Measurements from ENCODE around the gene IL31RA.
"Not testable (repeated sequence)": the region's sequence is repeated elsewhere in the genome, so short reads cannot be mapped to it uniquely, and the experiment has no call there.

The IL31RA gene

GRCh38 chr5:55850839-55851674 lies at the start of gene IL31RA:
TSS of gene IL31RA (plus strand) at chr5:55851357. CDS start at chr5:55851571, 214 bp downstream.
- peak; percentile 53 to 61 for DNase-seq (ENCODE audit: low read depth in 2 of 2)

- not testable (repeated sequence) for DNase-seq (ENCODE audit: low read depth in 2 of 2)
Measured at GRCh38 chr5:55808814-55809213, 42.3 kb upstream of the IL31RA start.

DNA sequence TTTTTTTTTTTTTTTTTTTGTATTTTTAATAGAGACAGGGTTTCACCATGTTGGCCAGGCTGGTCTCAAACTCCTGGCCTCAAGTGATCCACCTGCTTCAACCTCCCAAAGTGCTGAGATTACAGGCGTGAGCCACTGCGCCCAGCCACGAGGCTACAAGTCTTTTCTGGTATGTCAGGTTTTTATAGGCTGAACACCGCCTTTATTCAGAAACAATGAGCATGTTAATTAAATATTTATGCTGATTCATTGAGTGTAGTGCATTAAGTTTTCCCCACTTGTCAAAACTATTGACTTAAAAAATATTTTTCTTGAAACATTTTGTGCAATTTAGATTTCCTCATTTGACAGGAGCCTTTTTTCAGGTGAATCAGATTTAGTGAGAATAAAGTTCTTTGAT lies 35.2 kb upstream of the IL31RA start:
- DNase-seq (ENCODE audit: low read depth in 2 of 2), result not testable (repeated sequence)

GRCh38 chr5:55816342-55816741 lies 34.8 kb upstream of the IL31RA start:
- DNase-seq (ENCODE audit: low read depth in 2 of 2), result peak; percentile 86 to 89

- no peak for DNase-seq (ENCODE audit: low read depth in 2 of 2)
Measured at GRCh38 chr5:55817030-55817429, 34.1 kb upstream of the IL31RA start.

- no peak for DNase-seq (ENCODE audit: low read depth in 2 of 2)
Measured at GRCh38 chr5:55820488-55820887, 30.7 kb upstream of the IL31RA start.

DNA sequence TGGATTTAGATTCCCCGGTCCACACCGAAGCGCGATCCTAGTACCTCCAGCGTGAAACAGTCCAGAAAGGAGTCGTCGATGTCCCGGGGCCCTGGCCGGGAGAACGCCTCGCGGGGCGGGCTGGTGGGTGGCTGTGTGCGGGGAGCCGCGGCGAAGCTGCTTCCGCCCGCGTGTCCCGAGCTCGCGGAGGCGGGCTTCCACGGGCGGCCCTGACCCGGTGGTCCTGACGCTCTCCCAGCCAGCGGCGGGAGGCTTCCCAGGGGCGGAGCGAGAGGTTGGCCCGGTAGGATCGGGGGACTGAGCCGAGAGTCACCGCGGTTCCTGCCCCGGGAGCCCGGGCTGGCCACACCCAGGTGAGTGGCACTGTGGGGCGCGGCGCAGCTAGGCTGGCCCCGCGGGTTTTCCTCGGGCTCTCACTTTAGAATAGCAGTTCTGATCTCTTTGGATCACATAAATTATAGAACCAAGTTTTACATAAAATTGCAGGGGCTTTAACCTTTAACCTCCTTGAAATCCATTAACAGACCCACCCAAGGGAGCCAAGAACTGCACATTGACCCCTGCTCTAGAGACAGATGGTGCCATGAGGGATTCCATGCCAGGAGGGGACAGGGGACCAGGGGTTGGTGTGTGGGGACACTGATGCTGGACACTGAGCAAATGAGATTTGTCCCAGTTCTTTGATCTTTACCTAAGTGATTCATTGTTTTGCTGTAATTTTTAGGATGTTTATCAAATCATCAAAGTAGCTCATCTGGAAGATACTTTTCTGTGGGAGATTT lies 29.2 kb upstream of the IL31RA start:
- DNase-seq (ENCODE audit: low read depth in 2 of 2), result no peak

- no peak for DNase-seq (ENCODE audit: low read depth in 2 of 2)
Measured at GRCh38 chr5:55823151-55823796, 27.9 kb upstream of the IL31RA start.

DNA sequence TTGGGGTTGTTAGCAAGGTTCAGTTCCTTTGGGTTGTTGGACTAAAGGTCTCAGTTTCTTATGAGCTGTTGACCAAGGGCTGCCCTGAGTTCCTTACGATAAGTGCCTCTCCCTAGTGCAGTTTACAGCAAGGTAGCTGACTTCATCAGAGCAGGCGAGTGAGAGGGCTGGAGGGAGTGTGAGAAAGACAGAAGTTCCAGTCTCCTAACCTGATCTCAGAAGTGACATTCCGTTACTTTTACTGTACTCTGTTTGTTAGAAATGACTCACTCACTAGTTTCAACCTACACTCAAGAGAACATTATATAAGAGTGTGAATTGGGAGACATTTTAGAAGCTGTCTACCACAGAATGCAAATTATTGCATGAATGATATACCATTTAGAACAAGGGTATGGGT lies 21.2 kb upstream of the IL31RA start:
- no peak for DNase-seq (ENCODE audit: low read depth in 2 of 2)

- DNase-seq (ENCODE audit: low read depth in 2 of 2), result no peak
Measured at GRCh38 chr5:55832446-55832845, 18.7 kb upstream of the IL31RA start.

DNA sequence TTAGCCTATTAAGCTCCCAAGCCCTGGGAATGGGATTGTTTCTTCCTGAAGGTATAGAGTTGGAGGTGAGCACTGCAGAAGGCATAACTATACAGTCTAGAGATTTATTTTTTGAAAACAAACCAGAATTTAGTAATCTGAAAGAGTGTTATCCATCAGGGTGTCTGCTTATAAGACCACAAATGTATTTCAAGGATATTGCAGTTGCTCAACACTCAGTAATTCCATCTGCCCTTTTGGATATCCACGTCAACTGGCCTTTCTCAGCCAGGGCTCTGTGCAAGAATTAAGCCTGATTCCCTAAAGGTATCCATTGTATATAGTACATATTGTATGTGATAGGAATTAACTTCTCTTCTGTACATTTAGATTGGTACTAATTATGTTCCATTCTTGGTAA lies 15.0 kb upstream of the IL31RA start:
- no peak for DNase-seq (ENCODE audit: low read depth in 2 of 2)

DNA sequence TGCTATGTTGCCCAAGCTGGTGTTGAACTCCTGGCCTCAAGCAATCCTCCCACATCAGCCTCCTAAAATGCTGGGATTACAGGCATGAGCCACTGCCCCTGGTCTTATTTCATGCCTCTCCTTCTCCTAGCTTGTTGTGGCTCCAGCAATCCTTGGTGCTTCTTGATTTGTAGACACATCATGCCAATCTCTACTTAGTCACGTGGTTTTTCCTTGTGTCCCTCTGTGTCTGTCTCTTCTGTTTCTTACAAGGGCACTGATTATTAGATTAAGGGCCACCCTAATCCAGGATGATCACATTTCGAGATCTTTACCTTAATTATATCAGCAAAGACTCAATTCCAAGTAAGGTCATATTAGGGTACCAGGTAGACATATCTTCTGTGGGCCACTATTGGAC lies 9.2 kb upstream of the IL31RA start:
- no peak for DNase-seq (ENCODE audit: low read depth in 2 of 2)

DNA sequence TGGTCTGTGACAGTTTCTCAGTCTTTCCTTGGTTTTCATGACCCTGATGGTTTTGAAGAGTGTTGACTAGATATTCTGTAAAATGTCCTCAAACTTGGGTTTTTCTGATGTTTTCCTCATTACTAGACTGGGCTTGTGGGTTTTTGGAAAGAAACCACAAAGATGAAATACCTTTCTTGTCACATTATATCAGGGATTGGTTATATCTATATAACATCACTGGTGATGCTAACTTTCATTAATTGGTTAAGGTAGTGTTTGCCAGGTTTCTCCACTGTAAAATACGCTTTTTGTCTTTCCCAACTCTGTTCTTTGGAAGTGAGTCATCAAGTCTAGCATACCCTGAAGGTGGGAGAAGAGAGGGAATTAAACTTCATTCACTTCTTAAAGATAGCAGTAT lies 3.3 kb upstream of the IL31RA start:
- peak in 1 of 2 experiments; percentile 18 for DNase-seq (ENCODE audit: low read depth in 2 of 2)

DNA sequence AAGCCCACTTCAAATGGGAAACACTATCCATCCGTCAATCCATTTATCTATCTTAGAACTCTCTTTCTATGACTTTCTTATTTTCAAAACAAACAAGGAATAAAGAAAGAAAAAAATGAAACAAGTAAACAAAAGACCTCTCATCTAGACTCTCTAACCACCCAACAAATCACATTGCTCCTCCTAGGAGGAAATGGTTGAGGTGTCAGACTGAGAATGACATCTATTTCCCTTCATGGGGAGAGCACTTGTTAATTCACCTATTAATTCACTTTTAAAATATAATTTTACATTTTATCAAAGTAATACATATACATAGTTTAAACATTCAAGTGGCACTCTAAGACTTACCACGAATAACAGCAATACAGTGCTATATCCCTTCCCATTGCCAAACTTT lies 2.4 kb upstream of the IL31RA start:
- DNase-seq (ENCODE audit: low read depth in 2 of 2), result no peak

DNA sequence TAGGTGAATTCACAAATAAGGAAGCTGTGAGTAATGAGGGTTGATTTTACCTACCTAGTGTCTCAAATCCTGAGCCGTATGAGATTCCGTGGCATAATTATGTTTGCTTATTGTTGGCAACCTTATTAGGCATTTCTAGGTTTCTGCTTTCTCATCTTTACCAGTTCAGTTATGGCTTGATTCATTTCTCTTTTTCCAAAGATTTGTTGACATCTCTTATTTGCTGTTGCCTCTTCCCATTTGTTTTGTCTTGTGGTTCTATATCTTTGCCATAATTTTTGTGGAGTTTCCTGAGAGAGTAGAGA lies 470 bp downstream of the IL31RA start:
- no peak for DNase-seq (ENCODE audit: low read depth in 2 of 2)

- DNase-seq (ENCODE audit: low read depth in 2 of 2), result no peak
Measured at GRCh38 chr5:55852503-55852902, 1.3 kb downstream of the IL31RA start.

DNA sequence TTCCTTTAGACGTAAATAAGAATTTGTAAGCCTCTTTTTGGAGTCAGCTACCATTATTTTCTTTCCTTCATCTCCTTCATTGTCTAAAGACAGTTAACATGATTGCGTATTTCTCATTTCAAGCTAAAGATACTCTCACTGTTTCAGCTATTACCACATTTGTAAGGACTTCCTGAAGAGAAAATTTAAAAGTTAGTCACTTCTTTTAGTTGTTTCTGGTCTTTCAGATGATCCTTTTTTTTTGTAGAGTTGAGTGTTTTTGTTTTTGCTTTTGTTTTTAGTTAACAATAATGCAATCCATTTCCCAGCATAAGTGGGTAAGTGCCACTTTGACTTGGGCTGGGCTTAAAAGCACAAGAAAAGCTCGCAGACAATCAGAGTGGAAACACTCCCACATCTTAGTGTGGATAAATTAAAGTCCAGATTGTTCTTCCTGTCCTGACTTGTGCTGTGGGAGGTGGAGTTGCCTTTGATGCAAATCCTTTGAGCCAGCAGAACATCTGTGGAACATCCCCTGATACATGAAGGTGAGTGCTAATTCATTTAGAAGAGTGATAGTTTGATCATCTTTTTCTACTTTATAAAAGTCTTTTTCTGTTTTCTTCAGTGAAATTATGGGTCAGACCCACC lies 2.0 kb downstream of the IL31RA start:
- no peak for DNase-seq (ENCODE audit: low read depth in 2 of 2)

DNA sequence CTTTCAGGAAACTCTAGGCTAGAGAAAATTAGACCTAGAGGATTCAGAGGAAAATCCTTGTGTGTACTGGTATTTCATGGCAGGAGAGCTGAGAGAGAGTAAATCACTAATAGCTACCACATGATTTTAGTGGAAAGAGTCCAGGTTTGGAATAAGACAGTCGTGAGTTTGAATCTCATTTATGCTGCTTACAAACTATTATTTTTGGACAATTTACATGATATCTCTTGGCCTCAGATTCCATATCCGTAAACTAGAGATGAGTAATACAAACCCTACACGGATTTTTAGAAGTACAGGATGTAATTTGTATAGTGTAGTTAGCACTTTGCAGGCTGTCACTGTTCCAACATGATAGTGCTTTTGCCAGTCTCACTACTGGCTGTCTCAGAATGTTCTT lies 2.7 kb downstream of the IL31RA start:
- peak; percentile 70 to 75 for DNase-seq (ENCODE audit: low read depth in 2 of 2)

- DNase-seq (ENCODE audit: low read depth in 2 of 2), result no peak
Measured at GRCh38 chr5:55855509-55855908, 4.4 kb downstream of the IL31RA start.

- DNase-seq (ENCODE audit: low read depth in 2 of 2), result no peak
Measured at GRCh38 chr5:55856516-55857246, 5.5 kb downstream of the IL31RA start.

GRCh38 chr5:55857247-55857640 lies 6.1 kb downstream of the IL31RA start:
- DNase-seq (ENCODE audit: low read depth in 2 of 2), result no peak

DNA sequence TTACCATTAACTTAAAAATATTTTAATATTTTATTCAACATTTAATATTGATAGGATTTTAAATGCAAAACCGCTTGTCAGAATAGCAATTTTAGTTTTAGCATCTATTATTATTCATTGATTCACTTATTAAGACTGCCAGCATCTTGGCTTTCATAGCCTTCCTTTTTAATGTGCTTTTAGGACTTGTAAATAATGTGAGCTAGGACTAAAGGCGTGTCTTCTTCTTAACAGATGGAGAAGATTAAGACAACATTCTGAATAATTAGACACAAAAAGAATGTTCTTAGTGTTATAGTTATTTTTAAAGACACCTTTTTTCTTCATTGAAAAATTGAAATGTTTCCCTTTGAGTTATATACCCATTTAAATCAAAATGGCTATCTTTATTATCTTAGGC lies 6.9 kb downstream of the IL31RA start:
- DNase-seq (ENCODE audit: low read depth in 2 of 2), result no peak

Measured in fibroblast of skin of left biceps (primary cell).